Activated naive CD4-positive, alpha-beta T cell (primary cell): ENCODE data around the gene POU1F1.
"Not testable (repeated sequence)": the region's sequence is repeated elsewhere in the genome, so short reads cannot be mapped to it uniquely, and the experiment has no call there.

ENCODE experiments used
- DNase-seq, 4 experiments: peaks; one replicate each; lab custom pipeline; 2025; lab: John Stamatoyannopoulos, UW

POU1F1 gene

GRCh38 chr3:87250009-87250408 lies 26.4 kb downstream of the POU1F1 start:
- DNase-seq = no peak

DNA sequence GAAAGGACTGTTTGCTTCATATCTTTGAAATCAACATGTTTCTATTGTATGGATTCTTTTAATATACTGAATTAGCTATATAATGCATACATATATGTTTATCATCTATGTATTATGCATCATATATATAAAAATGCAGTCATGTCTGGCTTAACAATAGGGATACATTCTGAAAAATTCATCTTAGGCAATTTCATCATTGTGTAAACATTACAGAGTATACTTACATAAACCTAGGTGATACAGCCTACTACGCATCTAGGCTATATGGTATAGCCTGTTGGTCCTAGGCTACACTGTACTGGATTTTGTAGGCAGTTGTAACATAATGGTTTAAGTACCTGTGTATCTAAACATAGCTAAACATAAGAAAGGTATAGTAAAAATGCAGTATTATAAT lies 27.6 kb downstream of the POU1F1 start:
- DNase-seq = no peak

GRCh38 chr3:87248231-87248630 lies 28.2 kb downstream of the POU1F1 start:
- not testable (repeated sequence) for DNase-seq

DNA sequence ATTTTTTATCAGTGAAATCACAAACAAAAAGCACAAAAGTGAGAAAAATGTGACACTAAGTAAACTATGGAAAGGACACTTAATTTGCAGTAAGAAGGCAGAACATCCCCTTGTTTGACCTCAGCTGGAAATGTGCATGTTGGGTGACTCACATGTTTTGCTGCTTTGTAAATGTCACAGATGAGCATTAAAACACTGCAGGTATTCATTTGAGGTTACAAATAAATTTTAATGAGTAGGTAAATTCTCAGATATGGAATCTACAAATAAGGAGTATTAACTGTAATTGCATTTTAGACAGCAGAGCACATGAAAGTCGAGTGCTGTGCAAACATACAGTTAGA lies 29.0 kb downstream of the POU1F1 start:
- DNase-seq = no peak

DNA sequence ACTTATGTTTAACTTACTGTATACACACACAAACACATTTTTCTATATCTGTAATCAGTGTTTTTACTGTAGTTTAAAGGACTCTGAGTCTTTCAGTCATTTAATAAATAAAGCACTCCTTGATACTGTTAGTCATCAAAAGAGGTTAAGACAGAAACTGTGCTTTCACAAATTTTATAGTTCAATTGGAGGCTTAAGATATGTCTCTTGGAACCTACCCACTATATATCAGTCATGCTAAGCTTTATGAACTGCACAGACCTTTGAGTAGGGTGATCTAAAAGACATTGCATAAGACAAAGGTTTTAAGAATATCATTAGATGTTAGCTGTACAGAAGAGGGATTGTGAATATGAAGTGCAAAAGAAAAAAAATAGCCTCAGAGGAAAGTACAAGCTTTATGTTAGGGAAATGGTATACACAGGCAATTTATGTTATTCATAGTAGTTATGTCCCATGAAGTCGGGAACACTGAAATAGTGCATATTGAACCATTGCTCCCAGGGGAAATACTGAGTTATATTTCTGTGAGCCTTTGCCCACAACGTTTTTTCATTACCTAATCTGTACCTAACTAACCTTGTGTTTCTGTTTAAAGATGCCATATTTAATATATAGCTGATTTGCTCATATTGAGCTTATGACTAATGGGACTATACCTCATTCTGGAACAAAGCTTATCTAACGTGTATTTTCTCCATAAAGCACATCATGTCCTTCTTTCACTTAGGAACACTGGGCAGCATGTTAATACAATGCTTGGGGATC lies 29.5 kb downstream of the POU1F1 start:
- no peak for DNase-seq

DNA sequence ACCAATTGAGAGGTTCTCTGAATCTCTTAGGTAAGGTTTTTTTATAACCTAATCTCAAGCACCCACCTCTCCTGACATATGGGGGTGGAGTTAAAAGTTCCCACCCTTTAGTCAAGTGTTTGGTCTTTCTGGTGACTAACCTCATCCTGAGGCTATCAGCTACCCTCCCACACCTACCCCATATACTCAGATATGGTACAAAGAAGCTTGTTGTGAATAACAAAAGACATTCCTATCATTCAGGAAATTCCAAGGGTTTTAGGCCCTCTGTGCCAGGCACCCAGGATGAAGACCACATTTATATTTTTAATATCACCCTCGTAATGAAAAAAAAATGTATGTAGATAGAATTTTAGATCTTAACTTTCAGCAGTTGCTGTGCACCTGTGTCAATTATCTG lies 40.3 kb downstream of the POU1F1 start:
- no peak for DNase-seq

- DNase-seq = no peak
These were observed 42.6 kb downstream of the POU1F1 start for GRCh38 chr3:87233805-87234204.

- no peak for DNase-seq
These were observed 47.3 kb downstream of the POU1F1 start for GRCh38 chr3:87229113-87229512.

DNA sequence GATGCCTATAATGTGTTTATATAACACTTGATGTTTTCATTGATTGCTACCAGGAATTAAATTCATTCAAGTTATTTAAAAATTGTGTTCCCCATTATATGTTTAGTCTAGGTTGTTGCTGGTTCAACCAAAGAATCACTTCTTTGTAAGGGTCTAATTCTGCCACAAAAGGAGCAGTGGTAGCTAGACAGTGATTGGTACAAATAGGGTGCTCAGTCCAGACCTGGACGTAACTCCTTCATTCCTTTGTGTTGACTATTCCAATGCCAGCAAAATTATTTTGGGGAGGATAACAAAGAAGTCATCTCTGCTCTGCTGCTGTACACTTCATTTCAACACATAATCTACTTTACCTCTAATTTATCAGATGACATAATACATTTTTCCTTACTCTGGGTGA lies 48.1 kb downstream of the POU1F1 start:
- no peak for DNase-seq

GRCh38 chr3:87227835-87228144 lies 48.6 kb downstream of the POU1F1 start:
- DNase-seq = no peak

DNA sequence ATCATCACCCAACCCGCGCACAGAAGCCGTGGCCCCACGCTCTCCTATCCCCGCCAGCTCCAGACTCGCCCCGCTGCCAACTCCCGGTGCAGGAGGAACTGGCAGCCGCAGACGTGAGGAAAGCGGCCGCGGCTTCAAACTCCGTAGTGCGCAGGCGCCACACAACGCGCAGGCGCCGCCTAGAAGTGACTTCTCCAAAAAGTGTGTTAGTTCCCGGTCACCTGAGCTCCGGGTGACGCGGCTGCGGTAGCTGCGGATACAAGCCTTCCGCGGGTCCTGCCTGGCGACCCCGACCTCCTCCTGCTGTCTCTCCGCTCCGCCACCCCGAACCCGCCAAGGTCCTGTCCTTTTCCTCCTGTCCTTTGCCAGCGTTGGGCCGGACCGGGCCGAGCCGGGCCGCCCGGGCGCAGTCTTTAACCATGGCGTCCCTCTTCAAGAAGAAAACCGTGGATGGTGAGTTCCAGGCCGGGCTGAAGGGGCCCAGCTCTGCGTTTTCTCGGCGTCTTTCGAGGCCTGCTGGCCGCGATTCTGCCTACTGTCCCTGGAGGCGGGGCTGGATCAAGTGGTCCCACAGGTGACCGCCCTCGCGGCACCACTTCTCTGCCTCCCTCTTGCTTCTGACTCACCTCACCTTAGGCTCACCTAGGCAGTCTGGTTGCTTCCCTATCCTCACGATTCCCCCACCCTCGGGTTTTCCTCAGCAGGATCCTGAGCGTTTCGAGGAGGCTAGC lies 49.1 kb downstream of the POU1F1 start, which contains the start of gene CHMP2B:
CHMP2B (plus strand) TSS at position 206 of the 731 bp plus-strand sequence; CDS start at position 420, 214 bp downstream.
- peak; percentile 75 to 86 (median 84) for DNase-seq

GRCh38 chr3:87225659-87226058 lies 50.7 kb downstream of the POU1F1 start:
- DNase-seq = no peak

GRCh38 chr3:87219611-87220010 lies 56.8 kb downstream of the POU1F1 start:
- no peak for DNase-seq

GRCh38 chr3:87218560-87218959 lies 57.8 kb downstream of the POU1F1 start:
- DNase-seq = no peak
